IMR-90 (cell line): ENCODE results near the gene FOXP1. TPM values are rescaled to one million over a fixed set of nuclear protein-coding genes. Genes with fewer than 3 reads are reported as not detected.

Experiments used
- ATAC-seq: fragments of 200-7000 bp; cut with Tn5 transposase; 2 replicates; pipeline ENCODE4 v1.9.1; 2020; ENCODE audit warnings: low read depth, mild to moderate bottlenecking, moderate library complexity
- BruUV-seq: library from RNA; stranded (reverse); fragments of 400-500 nt; replicated peaks from 2 replicates; lab custom pipeline; 2021; lab: Mats Ljungman, UMichigan
- CTCF ChIA-PET: fragments of 300-600 bp; formaldehyde crosslinking; extraction: SDS; loops from one replicate; lab custom pipeline; 2021; ENCODE audit warnings: antibody characterized with exemption; lab: Yijun Ruan, JAX
- POLR2A ChIA-PET: fragments of 300-600 bp; sonication (Branson Sonifier 250); formaldehyde crosslinking; loops from one replicate; lab custom pipeline; 2022; ENCODE audit warnings: antibody characterized with exemption; ENCODE audit not compliant: unreplicated experiment; lab: Charles Lee
- DNase-seq: peaks from one replicate; pipeline ENCODE4 v3.0.0; 2013
- H2AFZ ChIP-seq: replicated peaks from 2 replicates; pipeline ENCODE3; 2013; ENCODE audit warnings: low read length, mild to moderate bottlenecking; ENCODE audit not compliant: poor library complexity
- H2AK5ac ChIP-seq: 2 replicates; pipeline ENCODE4 v1.6.1; 2013; ENCODE audit warnings: low read depth, low read length, inconsistent platforms
- H2AK9ac ChIP-seq: replicated peaks from 2 replicates; pipeline ENCODE3; 2013; ENCODE audit warnings: mild to moderate bottlenecking, low read depth, low read length, moderate library complexity; ENCODE audit not compliant: poor library complexity
- H2BK120ac ChIP-seq: 2 replicates; pipeline ENCODE4 v1.6.1; 2013; ENCODE audit warnings: low read depth, low read length, inconsistent platforms
- H2BK15ac ChIP-seq: 3 replicates; pipeline ENCODE4 v1.6.1; 2013; ENCODE audit warnings: low read depth, low read length, inconsistent platforms
- H2BK20ac ChIP-seq: 2 replicates; pipeline ENCODE4 v1.6.1; 2013; ENCODE audit warnings: low read depth, mild to moderate bottlenecking, inconsistent platforms, low read length, moderate library complexity
- H2BK5ac ChIP-seq: 2 replicates; pipeline ENCODE4 v1.6.1; 2013; ENCODE audit warnings: mild to moderate bottlenecking, low read depth, low read length, inconsistent platforms; ENCODE audit not compliant: poor library complexity, severe bottlenecking
- H3K14ac ChIP-seq: replicated peaks from 2 replicates; pipeline ENCODE4 v1.6.1; 2013; ENCODE audit warnings: low read depth, low read length, inconsistent platforms
- H3K18ac ChIP-seq: 2 replicates; pipeline ENCODE4 v1.6.1; 2013; ENCODE audit warnings: low read depth, low read length, control low read depth
- H3K23ac ChIP-seq: 2 replicates; pipeline ENCODE4 v1.6.1; 2013; ENCODE audit warnings: low read depth, low read length, inconsistent platforms
- H3K27ac ChIP-seq: 2 replicates; pipeline ENCODE4 v1.5.1; 2013; ENCODE audit warnings: mild to moderate bottlenecking, control low read depth, low read length; ENCODE audit not compliant: insufficient read depth
- H3K27me3 ChIP-seq: 2 replicates; pipeline ENCODE4 v1.6.1; 2013; ENCODE audit warnings: low read length; ENCODE audit not compliant: control insufficient read depth, insufficient read depth
- H3K36me3 ChIP-seq: 2 replicates; pipeline ENCODE4 v1.6.1; 2013; ENCODE audit warnings: low read length, mixed read lengths; ENCODE audit not compliant: control insufficient read depth, insufficient read depth
- H3K4ac ChIP-seq: 2 replicates; pipeline ENCODE4 v1.6.1; 2013; ENCODE audit warnings: low read depth, low read length, inconsistent platforms
- H3K4me1 ChIP-seq: 2 replicates; pipeline ENCODE4 v1.6.1; 2013; ENCODE audit warnings: low read length, mixed read lengths; ENCODE audit not compliant: control insufficient read depth, insufficient read depth
- H3K4me2 ChIP-seq: 2 replicates; pipeline ENCODE4 v1.6.1; 2013; ENCODE audit warnings: low read depth, mild to moderate bottlenecking, control low read depth, low read length, moderate library complexity
- H3K4me3 ChIP-seq: 2 replicates; pipeline ENCODE4 v1.5.1; 2013; ENCODE audit warnings: low read depth, mild to moderate bottlenecking, control low read depth, low read length, moderate library complexity; ENCODE audit not compliant: insufficient read depth
- H3K56ac ChIP-seq: 2 replicates; pipeline ENCODE4 v1.6.1; 2013; ENCODE audit warnings: low read length, inconsistent platforms; ENCODE audit not compliant: insufficient read depth; ENCODE audit errors: extremely low read depth
- H3K79me1 ChIP-seq, 2 experiments: 2 replicates each; pipeline ENCODE4 v1.6.1; 2013; ENCODE audit warnings: low read length in 2 of 2, inconsistent platforms in 1 of 2, low read depth in 1 of 2
- H3K9ac ChIP-seq: 2 replicates; pipeline ENCODE4 v1.6.1; 2013; ENCODE audit warnings: low read depth, low read length, control low read depth
- H3K9me1 ChIP-seq: 2 replicates; pipeline ENCODE4 v1.6.1; 2013; ENCODE audit warnings: low read length, inconsistent platforms; ENCODE audit not compliant: insufficient read depth
- H3K9me3 ChIP-seq: 2 replicates; pipeline ENCODE4 v1.6.1; 2013; ENCODE audit warnings: low read length; ENCODE audit not compliant: control insufficient read depth, insufficient read depth
- H4K20me1 ChIP-seq: 2 replicates; pipeline ENCODE4 v1.6.1; 2013; ENCODE audit warnings: low read length, inconsistent platforms; ENCODE audit not compliant: insufficient read depth
- H4K5ac ChIP-seq: 2 replicates; pipeline ENCODE4 v1.6.1; 2013; ENCODE audit warnings: mild to moderate bottlenecking, low read depth, low read length, control low read depth
- H4K8ac ChIP-seq, 2 experiments: 2 replicates each; pipeline ENCODE4 v1.6.1; 2013; ENCODE audit warnings: low read depth in 2 of 2, low read length in 2 of 2, control low read depth in 1 of 2, inconsistent platforms in 1 of 2
- H4K91ac ChIP-seq: 2 replicates; pipeline ENCODE4 v1.6.1; 2013; ENCODE audit warnings: low read depth, low read length, inconsistent platforms; ENCODE audit not compliant: insufficient read depth
- BHLHE40 ChIP-seq: fragments of 150-350 bp; IDR thresholded peaks from 2 replicates; pipeline ENCODE4 v1.6.1; 2016; ENCODE audit warnings: mild to moderate bottlenecking, low read depth, low read length
- CEBPB ChIP-seq: IDR thresholded peaks from 2 replicates; pipeline ENCODE4 v1.6.1; 2012; ENCODE audit warnings: low read depth, low read length, improper control_type of control experiment
- CHD1 ChIP-seq: IDR thresholded peaks from 2 replicates; pipeline ENCODE4 v1.6.1; 2012; ENCODE audit warnings: low read depth, low read length, improper control_type of control experiment
- ELK1 ChIP-seq: fragments of 150-350 bp; IDR thresholded peaks from 2 replicates; pipeline ENCODE4 v1.6.1; 2016; ENCODE audit warnings: low read depth, mild to moderate bottlenecking, low read length, moderate library complexity, borderline replicate concordance
- FOS ChIP-seq: fragments of 150-350 bp; IDR thresholded peaks from 2 replicates; pipeline ENCODE4 v1.6.1; 2016; ENCODE audit warnings: low read depth, low read length
- MAFK ChIP-seq: IDR thresholded peaks from 2 replicates; pipeline ENCODE4 v1.6.1; 2012; ENCODE audit warnings: low read depth, low read length, improper control_type of control experiment
- MAZ ChIP-seq: IDR thresholded peaks from 2 replicates; pipeline ENCODE4 v1.6.1; 2012; ENCODE audit warnings: low read depth, mild to moderate bottlenecking, low read length, improper control_type of control experiment, moderate library complexity, borderline replicate concordance
- MXI1 ChIP-seq: IDR thresholded peaks from 2 replicates; pipeline ENCODE4 v1.6.1; 2012; ENCODE audit warnings: low read depth, mild to moderate bottlenecking, low read length, moderate library complexity, borderline replicate concordance
- NFE2L2 ChIP-seq: fragments of 150-350 bp; IDR thresholded peaks from 2 replicates; pipeline ENCODE4 v1.6.1; 2016; ENCODE audit warnings: low read depth, mild to moderate bottlenecking, low read length
- POLR2A ChIP-seq: IDR thresholded peaks from 2 replicates; pipeline ENCODE4 v1.6.1; 2012; ENCODE audit warnings: mild to moderate bottlenecking, low read depth, low read length
- RAD21 ChIP-seq: IDR thresholded peaks from 2 replicates; pipeline ENCODE4 v1.6.1; 2012; ENCODE audit warnings: low read length, improper control_type of control experiment
- RCOR1 ChIP-seq: IDR thresholded peaks from 2 replicates; pipeline ENCODE4 v1.6.1; 2012; ENCODE audit warnings: mild to moderate bottlenecking, low read length, improper control_type of control experiment; ENCODE audit not compliant: insufficient replicate concordance
- RFX5 ChIP-seq: IDR thresholded peaks from 2 replicates; pipeline ENCODE4 v1.8.0; 2012; ENCODE audit warnings: low read depth, mild to moderate bottlenecking, low read length, moderate library complexity
- WGBS, 2 experiments: methylation state at CpG; one replicate each; pipeline versions ENCODE4 v1.1.5 to v1.1.7; 2013; ENCODE audit warnings: missing lambda C conversion rate in 2 of 2; ENCODE audit not compliant: insufficient read length in 1 of 2; ENCODE audit errors: extremely low coverage in 2 of 2; 5-methylcytosine and 5-hydroxymethylcytosine counted together
- dilution Hi-C: fragments of 300-500 bp; cut with HindIII; formaldehyde crosslinking; loops from one replicate; pipeline ENCODE4 v1.14.3; 2018; ENCODE audit warnings: low sequenced_read_pairs; ENCODE audit not compliant: unreplicated experiment
- in situ Hi-C: fragments of 300-500 bp; cut with MboI; formaldehyde crosslinking; loops from 3 replicates; pipeline ENCODE4 v1.14.3; 2019; ENCODE audit warnings: low sequenced_read_pairs, inconsistent platforms, mixed read lengths
- intact Hi-C: fragments of 100-400 bp; cut with micrococcal nuclease; formaldehyde crosslinking; loops from 2 replicates; pipeline ENCODE4 v1.10.0; 2022
- polyA plus RNA-seq, 3 experiments: library from polyadenylated mRNA; depleted of rRNA; stranded (reverse); fragments of >200 nt; gene quantifications; 2 replicates each; pipeline ENCODE4 v1.2.3, GENCODE V29; 2012; ENCODE audit warnings: low replicate concordance in 1 of 3
- total RNA-seq: library from RNA; depleted of rRNA; stranded (reverse); fragments of >200 nt; gene quantifications from 2 replicates; pipeline ENCODE4 v1.2.3, GENCODE V29; 2012
- TF ChIP-seq, protein P1 (sequence below): conservative IDR thresholded peaks from 2 replicates; pipeline ENCODE4 v1.5.1; 2012; ENCODE audit warnings: mild to moderate bottlenecking, low read depth, low read length, improper control_type of control experiment

Gene FOXP1
- total and polyA plus RNA-seq, 2 of the 4 experiments (the other 2 are of a cell fraction), result 37.0 to 132 TPM

GRCh38 chr3:71227270-71227661 lies 356.3 kb downstream of the FOXP1 start (continued):
- TF ChIP-seq POLR2A (no peak), BHLHE40 (no peak), RFX5 (no peak), MXI1 (no peak)

GRCh38 chr3:71226565-71227269 lies 356.8 kb downstream of the FOXP1 start:
- CTCF ChIA-PET, result no interaction called here
- Histone ChIP-seq H2AK9ac (peak overlapping the region; percentile 91), H3K9ac (peak overlapping the region; percentile 71), H2AK5ac (peak overlapping the region; percentile 95), H3K79me1 (peaks cover 25 to 41% of the 10 kb centered on the region in 2 experiments), H2BK20ac (peak overlapping the region; percentile 70), H4K20me1 (no peaks in the 10 kb centered on the region), H3K36me3 (0 out of 2 replicates have a peak, but pooled peaks cover 1% of the 10 kb centered on the region), H4K91ac (peak overlapping the region; percentile 95), H3K9me1 (peaks cover 26% of the 10 kb centered on the region), H3K27ac (peak overlapping the region; percentile 97), H4K5ac (peak overlapping the region; percentile 83), H3K14ac (peak overlapping the region; percentile 96), H3K23ac (peak overlapping the region; percentile 94), H3K18ac (peak overlapping the region; percentile 87), H2BK5ac (peak overlapping the region; percentile 96), H3K4me2 (peak overlapping the region; percentile 80), H3K4me3 (peak overlapping the region; percentile 35), H3K4ac (peak overlapping the region; percentile 97), H2BK15ac (peak overlapping the region; percentile 97; the same call in 2 of the 3 replicates), H2BK120ac (peak overlapping the region; percentile 89), H2AFZ (peak overlapping the region; percentile 90), H4K8ac (peak overlapping the region; percentile 83 to 96), H3K56ac (peak overlapping the region; percentile 73), H3K9me3 (no peaks in the 10 kb centered on the region), H3K27me3 (no peaks in the 10 kb centered on the region), H3K4me1 (peaks cover 22% of the 10 kb centered on the region)
- 24% methylated on average over 15 of the region's 21 CpGs; no CpG with 5 or more reads in 1 of the 2 experiments for WGBS, 2 experiments
- ATAC-seq, result peak; percentile 55
- in situ Hi-C loops, result no loop called here
- intact Hi-C loops, result loop anchor here (5.0 kb wide), 2 partner anchors 94 to 164 kb away; no protein-coding TSS in a partner anchor
- no TSS peak for BruUV-seq
- dilution Hi-C loops, result no loop called here
- DNase-seq, result peak; percentile 82
- POLR2A ChIA-PET, result no interaction called here
- peak; percentile 72; the same call in 1 of the 2 replicates for TF ChIP-seq BHLHE40
- peak; percentile 14 for TF ChIP-seq RCOR1
- no peak for TF ChIP-seq CEBPB
- TF ChIP-seq RAD21, result no peak
- no peak for TF ChIP-seq MXI1
- TF ChIP-seq CHD1, result no peak
- TF ChIP-seq, protein P1, sequence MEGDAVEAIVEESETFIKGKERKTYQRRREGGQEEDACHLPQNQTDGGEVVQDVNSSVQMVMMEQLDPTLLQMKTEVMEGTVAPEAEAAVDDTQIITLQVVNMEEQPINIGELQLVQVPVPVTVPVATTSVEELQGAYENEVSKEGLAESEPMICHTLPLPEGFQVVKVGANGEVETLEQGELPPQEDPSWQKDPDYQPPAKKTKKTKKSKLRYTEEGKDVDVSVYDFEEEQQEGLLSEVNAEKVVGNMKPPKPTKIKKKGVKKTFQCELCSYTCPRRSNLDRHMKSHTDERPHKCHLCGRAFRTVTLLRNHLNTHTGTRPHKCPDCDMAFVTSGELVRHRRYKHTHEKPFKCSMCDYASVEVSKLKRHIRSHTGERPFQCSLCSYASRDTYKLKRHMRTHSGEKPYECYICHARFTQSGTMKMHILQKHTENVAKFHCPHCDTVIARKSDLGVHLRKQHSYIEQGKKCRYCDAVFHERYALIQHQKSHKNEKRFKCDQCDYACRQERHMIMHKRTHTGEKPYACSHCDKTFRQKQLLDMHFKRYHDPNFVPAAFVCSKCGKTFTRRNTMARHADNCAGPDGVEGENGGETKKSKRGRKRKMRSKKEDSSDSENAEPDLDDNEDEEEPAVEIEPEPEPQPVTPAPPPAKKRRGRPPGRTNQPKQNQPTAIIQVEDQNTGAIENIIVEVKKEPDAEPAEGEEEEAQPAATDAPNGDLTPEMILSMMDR, result no peak
- TF ChIP-seq ELK1, result no peak
- TF ChIP-seq FOS, result peak; percentile 63
- TF ChIP-seq MAFK, result no peak
- TF ChIP-seq MAZ, result peak; percentile 25; the same call in 1 of the 2 replicates
- no peak for TF ChIP-seq NFE2L2
